ENCODE measurements around the gene NNAT.
"Not testable (repeated sequence)": the region's sequence is repeated elsewhere in the genome, so short reads cannot be mapped to it uniquely, and the experiment has no call there.

NNAT gene

GRCh38 chr20:37521061-37521771 is at the start of gene NNAT:
Gene NNAT (plus strand): TSS chr20:37521250. CDS start chr20:37521332, 82 bp downstream.
- DNase-seq = no peak

- DNase-seq = no peak
These were observed 49.3 kb upstream of the NNAT start for GRCh38 chr20:37471741-37472235.

GRCh38 chr20:37472435-37472834 is 48.6 kb upstream of the NNAT start:
- DNase-seq = not testable (repeated sequence)

- no peak for DNase-seq
These were observed 47.6 kb upstream of the NNAT start for GRCh38 chr20:37473249-37474000.

- no peak for DNase-seq
These were observed 46.7 kb upstream of the NNAT start for GRCh38 chr20:37474386-37474785.

- DNase-seq = no peak
These were observed 45.8 kb upstream of the NNAT start for GRCh38 chr20:37475252-37475651.

- DNase-seq = no peak
These were observed 44.0 kb upstream of the NNAT start for GRCh38 chr20:37477041-37477440.

- no peak for DNase-seq
These were observed 41.8 kb upstream of the NNAT start for GRCh38 chr20:37479266-37479665.

GRCh38 chr20:37479925-37480691 is 40.9 kb upstream of the NNAT start:
- no peak for DNase-seq

- DNase-seq = no peak
These were observed 40.1 kb upstream of the NNAT start for GRCh38 chr20:37480919-37481318.

- DNase-seq = no peak
These were observed 39.4 kb upstream of the NNAT start for GRCh38 chr20:37481610-37482009.

GRCh38 chr20:37484331-37484730 is 36.7 kb upstream of the NNAT start:
- DNase-seq = no peak

GRCh38 chr20:37486209-37486608 is 34.8 kb upstream of the NNAT start:
- DNase-seq = not testable (repeated sequence)

GRCh38 chr20:37490663-37491350 is 30.2 kb upstream of the NNAT start:
- no peak for DNase-seq

GRCh38 chr20:37492096-37492625 is 28.9 kb upstream of the NNAT start:
- no peak for DNase-seq

- DNase-seq = no peak
These were observed 28.1 kb upstream of the NNAT start for GRCh38 chr20:37492945-37493344.

- no peak for DNase-seq
These were observed 26.7 kb upstream of the NNAT start for GRCh38 chr20:37494301-37494700.

GRCh38 chr20:37494796-37495195 is 26.3 kb upstream of the NNAT start:
- DNase-seq = no peak

- DNase-seq = no peak
These were observed 22.9 kb upstream of the NNAT start for GRCh38 chr20:37498066-37498665.

- no peak for DNase-seq
These were observed 20.7 kb upstream of the NNAT start for GRCh38 chr20:37500311-37500710.

- DNase-seq = no peak
These were observed 19.1 kb upstream of the NNAT start for GRCh38 chr20:37501940-37502339.

GRCh38 chr20:37502654-37503053 is 18.4 kb upstream of the NNAT start:
- no peak for DNase-seq

Data from NCI-H2171 treated with DMSO at 0.1 percent for 48 hours (cell line).